NCI-H1417 treated with DMSO at 0.1 percent for 48 hours (cell line): ENCODE measurements around the gene C1orf56.

Experiments used
- DNase-seq: peaks from one replicate; lab custom pipeline; 2025; lab: John Stamatoyannopoulos, UW

C1orf56 gene

GRCh38 chr1:151047591-151047924 is at the start of gene C1orf56:
Gene C1orf56 (plus strand): TSS chr1:151047751. CDS start chr1:151047848, 97 bp downstream.
- no peak for DNase-seq

GRCh38 chr1:150997949-150998348 is 49.6 kb upstream of the C1orf56 start:
- DNase-seq = no peak

GRCh38 chr1:150999051-150999674 is 48.4 kb upstream of the C1orf56 start:
- DNase-seq = no peak

- DNase-seq = no peak
Observed at GRCh38 chr1:150999926-151000325, 47.6 kb upstream of the C1orf56 start.

GRCh38 chr1:151000408-151000807 is 47.1 kb upstream of the C1orf56 start:
- DNase-seq = no peak

- no peak for DNase-seq
Observed at GRCh38 chr1:151001602-151002001, 45.9 kb upstream of the C1orf56 start.

GRCh38 chr1:151002051-151002450 is 45.5 kb upstream of the C1orf56 start:
- no peak for DNase-seq

- no peak for DNase-seq
Observed at GRCh38 chr1:151002611-151003010, 44.9 kb upstream of the C1orf56 start.

GRCh38 chr1:151003180-151003579 is 44.4 kb upstream of the C1orf56 start:
- DNase-seq = no peak

GRCh38 chr1:151005729-151006319 is 41.7 kb upstream of the C1orf56 start:
- no peak for DNase-seq

GRCh38 chr1:151006327-151007052 is 41.1 kb upstream of the C1orf56 start, which contains the start of gene MINDY1:
Gene MINDY1 (minus strand): TSS chr1:151006902. CDS start chr1:151002617, 4,285 bp downstream.
- peak; percentile 40 for DNase-seq

GRCh38 chr1:151007853-151008243 is 39.7 kb upstream of the C1orf56 start:
- DNase-seq = no peak

GRCh38 chr1:151008244-151009205 is 39.0 kb upstream of the C1orf56 start, which contains the start of gene PRUNE1:
Gene PRUNE1 (plus strand): TSS chr1:151008449. CDS start chr1:151008633, 184 bp downstream.
- DNase-seq = peak; percentile 49

- no peak for DNase-seq
Observed at GRCh38 chr1:151009206-151009587, 38.4 kb upstream of the C1orf56 start.

- DNase-seq = no peak
Observed at GRCh38 chr1:151009674-151010345, 37.7 kb upstream of the C1orf56 start.

- no peak for DNase-seq
Observed at GRCh38 chr1:151010346-151010726, 37.2 kb upstream of the C1orf56 start.

- no peak for DNase-seq
Observed at GRCh38 chr1:151011154-151011850, 36.2 kb upstream of the C1orf56 start.

- DNase-seq = no peak
Observed at GRCh38 chr1:151012684-151013471, 34.7 kb upstream of the C1orf56 start.

- DNase-seq = no peak
Observed at GRCh38 chr1:151013518-151013917, 34.0 kb upstream of the C1orf56 start.

- DNase-seq = no peak
Observed at GRCh38 chr1:151024540-151025146, 22.9 kb upstream of the C1orf56 start.
